HuH-7.5 (cell line): ENCODE measurements around the gene SOX8.

Experiments
- DNase-seq: peaks from one replicate; pipeline ENCODE4 v3.0.0; 2011; ENCODE audit warnings: low spot score

SOX8 gene

GRCh38 chr16:974001-974601, 7.5 kb upstream of the SOX8 start:
- DNase-seq, result no peak

- DNase-seq, result no peak
These were observed 6.8 kb upstream of the SOX8 start for GRCh38 chr16:974611-975261.

DNA sequence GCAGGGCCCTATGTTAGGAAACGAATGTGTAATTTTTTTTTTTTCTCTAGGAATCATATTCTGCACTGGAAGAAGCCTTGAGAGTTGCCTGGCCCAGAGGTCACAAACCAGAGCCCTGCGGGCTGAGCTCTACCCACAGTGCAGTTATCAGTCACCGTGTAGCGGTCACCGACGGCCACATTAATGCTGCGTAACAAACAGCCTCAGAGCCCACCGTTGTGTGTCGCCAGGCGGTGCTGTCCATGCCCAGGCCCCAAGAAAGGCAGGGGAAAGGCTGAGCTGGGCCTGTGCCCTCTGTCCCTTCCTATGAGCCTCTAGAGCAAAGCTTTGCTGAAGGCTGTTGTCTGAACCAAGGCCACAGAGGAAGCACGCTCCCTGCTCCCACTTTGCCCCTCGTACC, 6.3 kb upstream of the SOX8 start:
- DNase-seq, result no peak

GRCh38 chr16:976389-976931, 5.1 kb upstream of the SOX8 start:
- no peak for DNase-seq

DNA sequence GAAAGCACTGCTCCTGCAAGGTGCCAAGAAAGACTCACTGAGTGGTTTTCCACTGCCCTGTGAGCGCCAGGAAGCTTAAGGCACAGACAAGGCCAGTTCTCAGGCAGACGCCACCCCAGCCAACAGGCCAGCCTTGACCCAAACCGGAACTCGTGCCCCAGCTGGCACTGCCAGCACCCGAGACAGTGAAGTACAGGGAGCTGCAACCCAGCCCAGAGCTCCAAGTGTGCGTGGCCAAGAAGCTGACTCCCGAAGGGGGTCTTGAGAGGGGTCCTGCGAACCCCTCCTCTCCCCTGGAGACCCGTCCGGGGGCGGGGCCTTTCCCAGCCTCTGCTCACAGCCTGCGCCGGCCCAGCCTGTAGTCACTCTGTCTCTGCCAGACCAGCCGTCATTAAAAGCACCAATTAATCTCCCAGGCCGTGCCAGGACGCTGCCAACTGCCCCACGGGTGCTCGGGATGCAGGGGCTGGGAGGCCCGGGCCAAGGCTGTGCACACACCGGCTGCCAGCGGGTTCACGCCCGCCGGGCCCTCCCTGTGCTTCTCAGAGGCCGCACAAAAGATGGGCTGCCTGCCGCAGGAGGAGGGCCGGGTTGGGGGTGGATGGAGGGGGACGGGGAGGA, 4.4 kb upstream of the SOX8 start:
- DNase-seq, result no peak

DNA sequence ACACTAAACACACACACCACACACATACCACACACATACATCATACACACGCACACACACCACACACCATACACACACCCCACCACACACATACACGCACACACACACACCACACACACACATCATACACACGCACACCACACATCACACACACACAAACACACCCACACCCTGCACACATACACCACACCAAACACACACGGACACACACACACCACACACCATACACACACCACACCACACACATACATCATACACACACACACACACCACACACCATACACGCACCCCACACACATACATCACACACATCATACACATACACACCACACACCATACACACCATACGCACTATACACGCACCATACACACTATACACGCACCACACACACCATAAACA, 3.7 kb upstream of the SOX8 start:
- DNase-seq, result no peak

DNA sequence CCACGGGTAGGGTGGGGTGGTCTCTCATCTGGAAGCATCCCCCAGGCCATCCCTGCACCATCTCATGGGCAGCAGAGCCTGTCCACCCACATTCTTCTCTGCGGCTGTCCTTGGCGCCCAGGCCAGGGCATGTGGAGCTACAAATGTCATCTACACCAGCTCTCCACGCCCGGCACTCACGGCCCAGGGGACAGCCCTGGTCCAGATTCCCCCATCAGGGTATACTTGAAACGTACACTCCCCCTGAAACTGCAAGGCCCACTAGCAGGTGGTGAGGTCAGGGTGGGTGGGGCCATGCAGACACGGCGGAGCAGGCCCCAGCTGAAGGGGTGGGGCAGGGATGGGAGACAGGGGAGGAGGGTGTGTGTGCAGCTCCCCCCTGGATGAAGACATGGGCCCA, 3.2 kb upstream of the SOX8 start:
- no peak for DNase-seq

GRCh38 chr16:979147-979546, 2.4 kb upstream of the SOX8 start:
- no peak for DNase-seq

DNA sequence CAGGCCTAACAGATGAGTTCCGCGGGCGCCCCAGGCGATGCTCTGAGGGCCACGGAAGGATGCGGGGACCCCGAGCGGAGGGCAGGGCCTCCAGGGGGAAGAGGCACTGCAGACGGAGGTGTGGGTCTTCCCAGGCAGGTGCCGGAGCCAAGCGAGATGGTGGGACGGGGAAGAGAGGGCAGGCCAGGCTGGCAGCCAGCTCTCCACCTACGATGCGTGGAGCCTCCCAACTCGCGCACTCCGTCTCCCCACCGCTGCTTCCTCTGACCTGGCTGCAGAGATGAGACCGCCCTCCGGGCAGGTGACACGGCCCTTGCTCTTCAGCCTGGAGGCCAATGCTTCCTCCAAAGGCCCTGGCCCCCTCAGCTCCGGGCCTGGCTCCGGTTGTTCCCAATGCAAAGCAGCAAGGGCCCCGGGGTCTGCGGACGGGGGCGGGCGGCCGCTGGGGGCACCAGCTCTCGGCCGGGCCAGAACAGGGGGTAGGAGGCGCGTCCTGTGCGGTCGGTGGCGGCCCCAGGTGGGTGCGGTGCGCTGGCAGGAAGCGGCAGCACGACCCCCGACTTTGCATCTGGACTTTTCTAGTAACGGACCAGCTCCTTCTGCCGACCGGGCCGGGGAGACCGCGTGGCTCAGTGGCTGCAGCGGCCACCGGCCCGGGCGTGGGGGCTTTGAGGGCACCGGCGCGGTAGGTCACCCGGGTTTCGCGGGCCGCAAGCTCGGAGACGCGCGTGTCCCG, 1.5 kb upstream of the SOX8 start:
- no peak for DNase-seq

DNA sequence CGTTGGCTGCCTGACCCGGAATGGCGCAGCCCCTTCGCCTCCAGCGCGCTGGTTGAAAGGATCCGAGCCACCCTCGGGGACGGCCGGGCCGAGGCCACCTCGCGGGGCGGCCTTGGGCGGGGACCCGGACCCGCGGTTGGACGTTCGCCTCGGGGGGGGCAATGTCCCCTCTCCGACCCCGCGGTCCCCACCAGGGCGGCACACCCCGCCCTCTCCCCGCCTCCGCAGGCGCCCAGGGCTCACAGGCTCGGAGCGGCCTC, 1.0 kb upstream of the SOX8 start:
- DNase-seq, result no peak

GRCh38 chr16:982145-983043, 824 bp downstream of the SOX8 start:
- no peak for DNase-seq

- DNase-seq, result no peak
These were observed 1.8 kb downstream of the SOX8 start for GRCh38 chr16:983044-984030.

DNA sequence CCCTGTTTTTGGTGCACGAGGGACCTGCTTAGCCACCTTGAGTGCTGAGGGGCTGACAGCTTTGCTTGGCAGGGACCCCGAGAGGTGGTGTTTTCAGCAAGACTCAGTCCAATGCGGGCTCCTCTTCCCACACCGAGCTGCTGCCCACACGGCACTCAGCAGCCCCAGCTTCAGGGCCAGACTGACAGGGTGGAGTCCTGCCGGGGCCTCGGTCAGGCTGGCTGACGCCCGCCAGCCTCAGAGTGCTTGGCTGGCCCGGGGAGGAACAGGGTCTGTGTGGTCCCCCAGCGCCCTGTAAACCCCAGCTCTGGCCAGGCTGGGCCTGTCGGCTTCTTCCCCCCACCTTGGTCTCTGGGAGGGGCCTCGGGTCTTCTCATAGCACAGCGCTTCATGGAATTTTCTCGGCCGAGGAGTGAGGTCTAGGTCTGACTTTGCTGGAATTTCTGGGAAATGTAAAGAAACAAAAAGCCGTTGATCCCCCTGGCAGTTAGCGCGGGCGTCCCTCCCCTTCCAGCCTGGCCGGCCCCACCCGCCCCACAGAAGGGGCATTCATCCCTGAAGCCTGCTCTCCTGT, 2.6 kb downstream of the SOX8 start:
- no peak for DNase-seq

GRCh38 chr16:984736-985636, 3.4 kb downstream of the SOX8 start:
- DNase-seq, result no peak

GRCh38 chr16:985646-986400, 4.3 kb downstream of the SOX8 start:
- DNase-seq, result no peak

DNA sequence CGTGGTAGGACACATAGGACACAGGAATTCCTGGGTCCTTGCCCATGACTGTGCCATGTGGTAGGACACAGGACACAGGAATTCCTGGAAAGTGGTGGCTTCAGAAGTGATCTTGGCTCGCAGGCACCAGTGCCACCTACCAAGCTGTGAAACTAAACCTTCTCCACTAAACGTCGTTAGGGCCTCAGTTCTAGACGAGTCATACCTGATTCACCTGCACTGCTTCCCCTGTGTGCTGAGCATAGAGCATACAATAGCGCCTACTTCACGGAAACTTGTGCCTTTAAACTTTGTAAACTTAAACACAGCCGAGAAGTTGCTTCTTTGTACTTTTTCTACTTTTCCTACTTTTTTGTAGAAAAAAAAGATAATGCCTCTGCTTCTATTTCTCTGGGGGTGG, 4.8 kb downstream of the SOX8 start:
- no peak for DNase-seq

- DNase-seq, result no peak
These were observed 5.5 kb downstream of the SOX8 start for GRCh38 chr16:986925-987582.

GRCh38 chr16:987906-988305, 6.3 kb downstream of the SOX8 start:
- DNase-seq, result no peak
